Activated CD8-positive, alpha-beta memory T cell treated with anti-CD3 and anti-CD28 coated beads for 1 hour (primary cell): ENCODE measurements around the gene PSMD2.
A peak's percentile ranks its signal among the peaks of the same experiment; 100 is the strongest.

ENCODE experiments used
- DNase-seq, 2 donors: peaks; one replicate each; pipeline ENCODE4 v3.0.0-alpha.2; 2020; ENCODE audit warnings: low read depth in 1 of 2; ENCODE audit errors: extremely low read depth in 1 of 2

The PSMD2 gene

DNA sequence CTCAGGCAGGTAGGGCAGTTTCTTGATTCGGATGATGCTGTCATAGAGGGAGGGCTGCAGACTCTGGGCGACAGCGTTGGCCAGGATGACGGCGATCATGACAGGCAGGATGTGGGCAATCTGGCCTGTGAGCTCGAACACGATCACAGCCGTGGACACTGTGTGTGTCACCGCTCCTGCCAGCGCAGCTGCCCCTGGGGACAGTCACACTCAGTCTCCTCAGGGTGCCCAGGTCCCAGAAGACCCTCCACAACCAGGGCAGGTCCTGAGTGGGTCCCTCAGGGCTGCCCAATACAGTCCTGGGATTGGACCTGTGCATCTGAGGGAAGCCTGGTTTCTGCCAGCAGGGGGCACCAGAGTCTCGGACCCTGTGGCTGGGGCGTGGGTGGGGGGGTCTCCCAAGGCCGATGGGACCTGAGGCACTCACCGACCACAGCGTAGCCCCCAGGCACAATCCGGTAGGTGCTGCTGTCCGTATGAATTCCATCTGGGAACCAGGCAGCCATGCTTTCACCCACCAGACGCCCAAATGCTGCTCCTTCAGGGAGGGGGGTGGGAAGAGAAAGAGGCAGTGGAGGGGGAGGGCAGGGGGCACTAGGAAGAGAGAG, 55.2 kb downstream of the PSMD2 start:
- DNase-seq, result peak in 1 of 2 donors; percentile 59

DNA sequence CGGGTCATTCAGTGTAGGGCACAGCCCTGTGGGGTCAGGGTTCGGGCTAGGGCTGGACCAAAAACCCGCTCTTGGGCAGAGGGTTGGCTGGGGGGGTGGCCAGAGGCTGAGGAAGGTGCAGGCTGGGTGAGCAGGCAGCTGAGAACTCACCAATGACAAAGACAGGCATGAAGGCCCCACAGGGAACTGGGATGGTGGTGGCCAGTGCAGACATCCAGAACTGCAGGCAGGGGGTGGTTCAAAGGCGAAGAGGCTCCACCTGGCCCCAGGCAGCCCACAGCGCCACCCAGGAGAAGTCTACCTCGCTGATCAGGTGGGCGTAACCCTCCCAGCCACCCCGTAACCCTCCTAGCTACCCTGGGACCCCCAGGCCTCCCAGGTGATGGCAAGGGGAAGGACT, 55.7 kb downstream of the PSMD2 start:
- no peak for DNase-seq

DNA sequence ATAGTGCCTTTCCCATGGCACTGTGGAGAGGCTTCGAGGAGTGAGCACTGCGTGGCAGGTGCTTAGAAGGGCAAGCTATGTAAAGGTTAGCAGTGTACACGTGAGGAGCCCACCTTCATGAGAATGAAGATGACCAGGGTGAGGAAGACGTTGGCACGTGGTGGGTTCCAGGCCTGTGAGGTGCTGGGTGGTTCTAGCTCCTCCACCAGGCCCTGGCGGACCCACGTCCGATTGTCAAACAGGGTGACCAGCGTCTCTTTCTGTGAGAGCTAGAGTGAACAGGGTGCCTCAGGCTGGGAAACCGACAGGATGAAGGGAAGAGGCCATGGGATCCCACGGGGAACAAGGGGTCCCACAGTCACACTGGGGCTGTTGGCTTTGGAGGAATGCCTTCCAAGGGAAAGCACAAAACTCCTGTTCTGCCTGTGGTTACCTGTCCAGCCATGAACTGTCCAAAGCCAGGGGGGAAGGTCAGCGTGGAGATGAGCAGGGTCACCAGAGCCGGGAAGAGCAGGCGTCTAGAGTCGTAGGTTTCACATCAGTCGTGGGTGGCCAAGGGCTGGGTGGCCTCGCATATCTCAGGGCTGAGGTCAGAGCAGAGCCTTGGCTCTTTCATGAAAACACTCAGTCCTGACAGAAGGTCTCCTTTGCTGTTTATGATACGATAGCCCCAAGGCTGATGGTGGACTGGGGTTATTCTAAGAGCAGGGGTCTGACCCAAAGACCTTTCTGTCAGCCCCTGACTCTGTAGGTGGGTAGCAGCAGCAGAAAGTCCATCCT, 56.4 kb downstream of the PSMD2 start:
- DNase-seq, result no peak

DNA sequence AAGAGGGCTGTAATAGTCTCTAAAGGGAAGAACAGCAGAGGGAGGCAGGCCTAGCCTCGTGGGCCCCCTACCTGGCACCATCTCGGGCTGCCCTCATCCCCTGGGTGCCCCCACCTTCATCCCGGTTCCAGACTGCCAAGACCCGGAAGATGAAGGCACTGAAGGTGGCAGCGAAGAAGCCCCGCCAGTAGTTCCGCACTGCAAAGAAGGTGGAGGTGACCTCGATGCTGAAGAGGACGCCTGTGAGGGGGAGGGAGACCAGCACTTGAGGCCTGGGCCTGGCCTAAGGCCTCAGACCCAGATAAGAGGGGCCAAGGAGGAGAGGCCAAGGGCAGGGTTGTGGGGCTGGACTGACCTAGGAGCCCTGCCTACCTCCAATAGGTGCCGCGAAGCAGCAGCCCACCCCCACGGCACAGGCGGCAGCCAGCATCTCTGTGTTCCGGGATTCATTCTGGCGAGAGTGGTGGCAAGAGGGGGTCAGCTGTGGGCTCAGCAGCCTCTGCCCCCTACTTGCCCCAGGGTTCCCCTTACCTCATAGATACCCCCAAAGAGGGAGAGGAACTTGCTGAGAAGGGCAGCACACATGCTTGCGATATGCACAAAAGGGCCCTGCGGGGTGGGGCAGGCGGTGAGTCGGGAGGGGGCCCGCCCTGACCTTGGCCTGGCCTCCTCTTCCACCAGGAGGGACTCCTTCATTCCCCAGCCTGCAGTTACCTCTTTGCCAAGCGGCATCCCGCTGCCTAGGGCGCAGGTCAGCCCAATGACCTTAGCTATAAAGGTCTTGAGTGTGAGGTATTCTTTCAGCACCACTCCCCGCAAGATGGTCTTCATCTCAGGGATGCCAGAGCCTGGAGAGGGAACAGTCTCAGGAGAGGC, 58.4 kb downstream of the PSMD2 start:
- DNase-seq, result no peak

DNA sequence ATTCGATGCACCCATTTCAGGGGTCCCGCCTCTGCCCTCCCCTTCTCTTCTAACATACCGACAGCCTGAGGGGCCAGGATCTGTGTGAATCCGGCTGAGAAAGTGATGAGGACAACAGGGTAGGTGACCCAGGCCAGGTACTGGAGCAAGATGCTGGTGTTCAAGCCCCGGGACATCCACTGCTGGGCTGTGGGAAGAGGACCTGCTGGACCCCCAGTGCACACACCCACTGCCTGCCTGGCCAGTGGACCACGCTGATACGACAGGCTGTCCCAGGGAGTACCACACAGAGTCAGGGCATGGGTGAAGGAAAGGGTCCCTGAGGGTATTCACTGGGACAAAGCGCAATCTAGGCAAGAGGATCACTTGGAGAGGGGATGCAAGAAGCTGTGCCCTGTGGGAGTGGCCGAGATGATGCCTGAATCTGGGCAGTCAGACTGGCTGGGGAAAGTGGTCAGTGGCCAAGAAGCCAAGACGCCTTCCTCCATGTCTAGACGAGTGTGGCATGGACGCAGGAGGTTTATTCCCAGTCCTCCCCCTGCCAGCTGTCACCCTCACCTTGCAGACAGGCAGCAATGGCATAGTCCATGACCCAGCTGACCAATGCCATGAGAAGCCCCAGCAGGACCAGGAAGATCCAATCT, 59.2 kb downstream of the PSMD2 start:
- no peak for DNase-seq
